SK-N-SH treated with all-trans-retinoic acid at 6 μM for 48 hours (cell line): Measurements from ENCODE around the gene UBE2R2.

Experiments used
- ARNTL ChIP-seq: fragments of 450-650 bp; formaldehyde crosslinking; IDR thresholded peaks from 2 replicates; pipeline ENCODE4 v1.5.0; 2020; ENCODE audit warnings: low read depth, mild to moderate bottlenecking, moderate library complexity, borderline replicate concordance
- CSDC2 ChIP-seq: fragments of 250-450 bp; sonication (Bioruptor Pico); IDR thresholded peaks from 2 replicates; pipeline ENCODE4 v1.5.0; 2020; ENCODE audit warnings: mild to moderate bottlenecking, moderate library complexity
- GLIS3 ChIP-seq: fragments of 250-450 bp; sonication (Bioruptor Pico); IDR thresholded peaks from 2 replicates; pipeline ENCODE4 v1.5.0; 2020; ENCODE audit warnings: mild to moderate bottlenecking, moderate library complexity
- PATZ1 ChIP-seq: fragments of 250-450 bp; sonication (Bioruptor Pico); IDR thresholded peaks from 2 replicates; pipeline ENCODE4 v1.8.0; 2020; ENCODE audit warnings: mild to moderate bottlenecking, moderate library complexity, borderline replicate concordance
- SNAI2 ChIP-seq: fragments of 250-450 bp; sonication (Bioruptor Pico); IDR thresholded peaks from 2 replicates; pipeline ENCODE4 v1.5.0; 2020; ENCODE audit warnings: mild to moderate bottlenecking, moderate library complexity
- TOX ChIP-seq: fragments of 250-450 bp; sonication (Bioruptor Pico); IDR thresholded peaks from 2 replicates; pipeline ENCODE4 v1.8.0; 2021; ENCODE audit warnings: mild to moderate bottlenecking, moderate library complexity, borderline replicate concordance
- ZFP3 ChIP-seq: fragments of 250-450 bp; sonication (Bioruptor Pico); IDR thresholded peaks from 2 replicates; pipeline ENCODE4 v1.5.0; 2020; ENCODE audit warnings: mild to moderate bottlenecking, moderate library complexity
- ZFP30 ChIP-seq: fragments of 450-650 bp; formaldehyde crosslinking; IDR thresholded peaks from 2 replicates; pipeline ENCODE4 v1.5.0; 2022; ENCODE audit warnings: mild to moderate bottlenecking, moderate library complexity
- ZNF70 ChIP-seq: fragments of 450-650 bp; formaldehyde crosslinking; IDR thresholded peaks from 2 replicates; pipeline ENCODE4 v1.5.0; 2020; ENCODE audit warnings: mild to moderate bottlenecking, moderate library complexity

GRCh38 chr9:33782395-33783152 lies 34.4 kb upstream of the UBE2R2 start:
- TF ChIP-seq ZFP3 (no peak), ZNF70 (no peak), TOX (CRISPR knock-in tag) (no peak), ZFP30 (CRISPR knock-in tag) (no peak), CSDC2 (CRISPR knock-in tag) (no peak), SNAI2 (CRISPR knock-in tag) (no peak), ARNTL (CRISPR knock-in tag) (no peak), GLIS3 (CRISPR knock-in tag) (no peak), PATZ1 (CRISPR knock-in tag) (no peak)
